GM12801 (cell line): Measurements from ENCODE around the gene CYP1B1.

Experiments
- CTCF ChIP-seq: IDR thresholded peaks from one replicate; pipeline ENCODE4 v1.5.1; 2011; ENCODE audit warnings: control low read depth; ENCODE audit not compliant: insufficient read length; ENCODE audit errors: extremely low read depth

Gene CYP1B1

DNA sequence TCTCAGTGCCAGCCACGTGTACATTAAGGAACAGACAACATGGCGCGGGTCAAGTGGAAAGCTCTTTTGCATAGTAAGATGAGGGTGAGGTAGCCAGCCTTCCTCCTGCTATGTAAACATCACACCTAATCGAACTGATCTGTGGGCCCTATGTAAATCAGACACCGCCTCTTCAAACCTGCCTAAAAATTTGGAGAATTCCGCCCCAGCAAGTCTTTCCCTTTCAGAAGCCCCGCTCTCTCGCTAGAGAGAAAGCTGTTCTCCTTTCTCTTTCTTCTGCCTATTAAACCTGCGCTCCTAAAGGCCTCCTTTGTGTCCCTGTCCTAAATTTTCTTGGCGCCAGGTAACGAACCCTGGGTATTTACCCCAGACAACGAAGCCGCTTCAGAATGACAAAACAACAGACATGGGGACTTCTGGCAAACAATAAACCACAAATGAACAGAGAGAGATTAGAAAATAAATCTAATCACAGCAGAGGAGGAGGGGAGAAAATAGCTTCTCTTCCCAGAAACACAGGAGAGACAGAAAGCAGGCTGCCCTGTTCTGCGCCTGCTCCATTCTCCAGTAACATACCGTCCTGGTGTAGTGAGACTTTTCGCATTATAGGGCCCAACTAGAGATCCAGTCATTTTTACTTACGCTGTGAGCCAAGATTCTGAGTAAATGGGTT lies 31.9 kb upstream of the CYP1B1 start:
- no peak for TF ChIP-seq CTCF

GRCh38 chr2:38106405-38107094 lies 30.6 kb upstream of the CYP1B1 start:
- TF ChIP-seq CTCF, result no peak

DNA sequence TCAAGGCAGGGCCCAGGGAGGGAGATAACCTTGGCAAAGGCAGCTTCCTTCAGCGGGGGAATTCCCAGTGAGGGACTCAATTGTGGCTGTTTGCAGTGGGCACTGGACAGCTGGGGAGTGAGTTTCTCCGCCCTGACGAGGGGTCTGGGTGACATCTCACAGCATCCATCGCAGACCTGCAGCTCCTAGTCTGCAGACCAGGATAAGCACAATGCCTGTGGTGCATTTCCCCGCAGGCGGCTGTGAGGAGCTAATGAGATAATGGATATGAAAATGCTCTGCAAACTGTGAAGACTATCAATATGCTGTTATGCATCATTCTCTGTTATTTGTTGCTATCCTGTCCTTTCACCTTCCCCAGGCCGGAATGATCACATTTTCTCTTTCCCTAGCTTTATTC lies 30.0 kb upstream of the CYP1B1 start:
- TF ChIP-seq CTCF, result no peak

GRCh38 chr2:38104598-38104997 lies 28.6 kb upstream of the CYP1B1 start:
- TF ChIP-seq CTCF, result no peak

DNA sequence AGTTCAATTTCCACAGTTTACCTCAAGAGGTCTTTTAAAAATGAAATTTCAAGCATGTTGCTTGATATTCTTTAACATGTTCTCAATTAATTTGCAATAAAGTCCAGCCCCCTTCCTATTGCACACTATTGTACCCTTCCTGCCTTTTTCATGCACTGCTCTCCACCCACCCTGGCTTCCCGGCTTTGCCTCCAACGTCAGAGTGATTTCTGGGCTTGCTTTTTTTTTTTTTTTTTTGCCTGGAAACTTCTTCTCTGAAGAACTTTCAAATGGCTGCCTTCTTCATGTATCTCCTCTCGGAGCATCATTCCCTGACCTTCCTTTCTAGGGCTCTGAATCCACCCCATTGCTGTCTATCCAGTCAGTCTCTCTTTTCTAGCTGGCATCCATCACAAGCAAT lies 24.4 kb upstream of the CYP1B1 start:
- TF ChIP-seq CTCF, result no peak

DNA sequence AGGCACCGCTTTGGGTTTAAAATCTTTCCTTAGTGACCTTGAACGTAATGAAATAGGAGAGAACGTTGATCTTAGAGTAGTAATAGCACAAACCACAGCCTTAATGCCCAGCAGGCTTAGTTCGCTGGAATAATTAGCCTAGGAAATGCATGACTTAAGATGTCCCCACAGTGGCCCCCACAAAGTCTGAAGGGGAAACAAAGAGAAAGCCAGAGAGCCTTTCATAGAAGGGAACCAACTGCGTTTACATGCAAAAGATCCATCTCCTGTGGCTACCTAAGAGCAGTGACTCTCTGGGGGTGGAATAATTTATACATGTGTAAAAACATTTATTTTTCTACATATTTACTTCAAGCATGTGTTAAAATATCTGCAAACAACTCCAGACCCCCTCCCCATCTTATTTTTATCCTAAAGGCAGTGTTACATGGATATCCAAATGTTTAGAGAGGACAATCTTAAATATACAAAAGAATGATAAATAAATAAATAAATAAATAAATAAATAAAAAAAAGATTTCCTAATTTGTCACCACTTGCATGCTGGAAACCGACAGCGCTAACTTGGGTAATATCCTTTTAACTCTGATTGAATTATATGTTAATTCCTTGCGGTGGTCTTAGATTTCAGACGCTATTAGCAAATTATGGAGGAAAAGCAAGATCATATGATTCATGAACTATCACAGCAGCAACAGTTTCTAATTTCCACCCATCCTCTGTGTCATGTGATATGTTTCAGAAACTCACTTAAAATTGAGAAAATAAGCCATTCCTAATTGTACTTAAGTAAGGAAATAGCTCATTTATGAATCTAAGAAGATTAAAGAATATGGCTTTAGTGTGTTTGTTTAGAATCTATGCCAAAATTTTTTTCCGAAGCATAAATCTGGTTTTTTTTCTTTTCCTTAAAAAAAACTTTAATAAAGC lies 23.4 kb upstream of the CYP1B1 start:
- no peak for TF ChIP-seq CTCF

- no peak for TF ChIP-seq CTCF
Measured at GRCh38 chr2:38098421-38099098, 22.6 kb upstream of the CYP1B1 start.
